HUES64 (cell line): Measurements from ENCODE around the gene NKX1-1.

ENCODE experiments used
- H3K27ac ChIP-seq: 2 replicates; pipeline ENCODE4 v1.7.0; 2013; ENCODE audit warnings: low read depth, low read length, inconsistent platforms
- H3K27me3 ChIP-seq: 2 replicates; pipeline ENCODE4 v1.6.1; 2013; ENCODE audit warnings: mild to moderate bottlenecking, low read length; ENCODE audit not compliant: insufficient read depth
- H3K36me3 ChIP-seq: 2 replicates; pipeline ENCODE4 v1.6.1; 2013; ENCODE audit warnings: mild to moderate bottlenecking, low read length; ENCODE audit not compliant: insufficient read depth
- H3K4me1 ChIP-seq: 2 replicates; pipeline ENCODE4 v1.6.1; 2013; ENCODE audit warnings: mild to moderate bottlenecking, low read length, moderate library complexity; ENCODE audit not compliant: insufficient read depth
- H3K4me3 ChIP-seq: 2 replicates; pipeline ENCODE4 v1.5.1; 2013; ENCODE audit warnings: mild to moderate bottlenecking, low read length, moderate library complexity
- H3K9ac ChIP-seq: 2 replicates; pipeline ENCODE4 v1.6.1; 2013; ENCODE audit warnings: mild to moderate bottlenecking, low read depth, low read length
- H3K9me3 ChIP-seq: 2 replicates; pipeline ENCODE4 v1.6.1; 2013; ENCODE audit warnings: low read depth, low read length; ENCODE audit not compliant: insufficient read depth
- WGBS: fragments of 150-250, 120-280 bp; methylation state at CpG from one replicate; pipeline ENCODE4 v1.1.7; 2013; ENCODE audit warnings: missing lambda C conversion rate; 5-methylcytosine and 5-hydroxymethylcytosine counted together

Gene NKX1-1

DNA sequence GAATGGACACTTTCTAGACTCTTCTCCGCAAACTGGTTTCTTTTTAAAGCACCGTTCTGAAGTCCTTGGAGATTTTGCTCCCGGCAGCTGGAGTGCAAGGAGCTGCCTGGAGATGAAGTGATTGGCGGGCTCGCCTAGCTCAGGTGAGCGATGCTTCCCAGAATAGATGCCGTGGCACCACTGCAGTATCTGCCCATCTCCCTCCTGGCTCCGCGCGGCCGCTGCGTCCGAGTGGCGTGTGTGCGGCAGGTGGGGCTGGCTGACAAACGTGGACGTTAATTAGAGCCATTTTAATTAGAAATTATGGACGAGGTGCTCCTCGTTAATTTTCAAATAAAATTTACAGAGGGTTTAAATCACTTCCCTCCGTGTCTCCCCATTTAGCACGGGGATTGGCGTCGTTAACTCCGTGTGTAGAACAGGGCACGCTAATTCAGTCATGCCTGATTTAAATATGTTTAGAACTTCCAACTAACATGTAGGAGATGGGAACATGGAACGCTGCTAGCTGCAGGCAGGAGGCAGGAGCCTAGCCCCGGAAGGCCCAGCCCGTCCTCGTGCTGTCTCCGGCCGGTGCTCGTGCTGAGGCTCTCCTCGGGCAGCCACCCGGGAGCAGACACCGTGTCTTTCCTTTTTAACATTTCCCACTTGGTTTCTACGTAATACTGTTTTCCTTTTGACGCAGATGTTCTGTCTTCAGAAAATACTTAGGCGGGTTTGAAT is 47.7 kb downstream of the NKX1-1 start:
- H3K9ac ChIP-seq: no peak overlapping the region
- 96% methylated on average over 38 of the region's 38 CpGs for WGBS
- H3K4me1 ChIP-seq: no peaks in the 10 kb centered on the region
- H3K9me3 ChIP-seq: no peaks in the 10 kb centered on the region
- H3K27ac ChIP-seq: no peak overlapping the region
- H3K4me3 ChIP-seq: no peak overlapping the region
- H3K27me3 ChIP-seq: no peaks in the 10 kb centered on the region
- peaks cover 16% of the 10 kb centered on the region; the same call in 1 of the 2 replicates for H3K36me3 ChIP-seq

DNA sequence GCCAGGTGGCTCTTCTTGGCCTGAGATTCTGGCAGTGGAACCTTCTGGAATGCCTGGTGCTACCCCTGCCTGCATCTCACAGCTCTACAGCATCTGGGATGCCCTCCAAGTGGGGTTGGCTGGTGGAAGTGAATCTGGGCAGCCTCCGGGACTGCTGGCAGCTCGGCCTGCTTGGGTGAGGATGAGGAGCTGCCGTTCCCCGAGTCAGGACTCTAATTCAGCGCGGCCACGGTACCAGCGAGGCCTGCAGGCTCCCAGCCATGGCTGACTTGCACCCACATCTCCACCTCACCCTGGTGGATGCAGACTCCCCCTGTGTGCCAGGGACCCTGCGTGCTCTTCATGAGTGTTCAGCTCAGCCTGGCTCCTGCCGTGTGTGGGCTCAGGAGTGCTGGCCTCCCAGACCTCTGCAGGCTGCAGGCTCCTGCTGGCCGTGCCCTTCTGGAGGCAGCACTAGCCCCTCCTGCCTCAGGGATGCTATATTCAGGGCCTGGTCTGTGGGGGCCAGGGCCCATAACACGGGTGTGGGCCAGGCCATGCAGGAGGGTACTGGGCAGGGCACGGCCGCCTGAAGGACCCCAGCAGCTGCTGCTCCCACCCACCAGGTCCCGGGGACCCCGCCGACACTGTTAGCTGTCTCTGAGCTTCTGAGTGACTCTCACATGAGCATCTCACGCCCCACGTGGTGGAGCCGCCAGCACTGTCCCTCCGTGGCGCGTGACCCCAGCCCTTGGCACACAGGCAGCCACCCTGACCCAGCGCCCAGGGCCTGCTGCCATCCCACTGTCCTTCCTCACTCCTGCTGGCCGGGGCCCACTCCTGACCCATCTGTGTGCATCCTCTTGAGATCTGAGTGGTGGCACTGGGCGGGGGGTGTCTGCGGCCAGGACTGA is 48.6 kb downstream of the NKX1-1 start:
- WGBS: 92% methylated on average over 27 of the region's 27 CpGs
- Histone ChIP-seq H3K27ac (no peak overlapping the region), H3K9ac (no peak overlapping the region), H3K9me3 (no peaks in the 10 kb centered on the region), H3K36me3 (peaks cover 21% of the 10 kb centered on the region), H3K4me3 (no peak overlapping the region), H3K4me1 (no peaks in the 10 kb centered on the region), H3K27me3 (no peaks in the 10 kb centered on the region)

DNA sequence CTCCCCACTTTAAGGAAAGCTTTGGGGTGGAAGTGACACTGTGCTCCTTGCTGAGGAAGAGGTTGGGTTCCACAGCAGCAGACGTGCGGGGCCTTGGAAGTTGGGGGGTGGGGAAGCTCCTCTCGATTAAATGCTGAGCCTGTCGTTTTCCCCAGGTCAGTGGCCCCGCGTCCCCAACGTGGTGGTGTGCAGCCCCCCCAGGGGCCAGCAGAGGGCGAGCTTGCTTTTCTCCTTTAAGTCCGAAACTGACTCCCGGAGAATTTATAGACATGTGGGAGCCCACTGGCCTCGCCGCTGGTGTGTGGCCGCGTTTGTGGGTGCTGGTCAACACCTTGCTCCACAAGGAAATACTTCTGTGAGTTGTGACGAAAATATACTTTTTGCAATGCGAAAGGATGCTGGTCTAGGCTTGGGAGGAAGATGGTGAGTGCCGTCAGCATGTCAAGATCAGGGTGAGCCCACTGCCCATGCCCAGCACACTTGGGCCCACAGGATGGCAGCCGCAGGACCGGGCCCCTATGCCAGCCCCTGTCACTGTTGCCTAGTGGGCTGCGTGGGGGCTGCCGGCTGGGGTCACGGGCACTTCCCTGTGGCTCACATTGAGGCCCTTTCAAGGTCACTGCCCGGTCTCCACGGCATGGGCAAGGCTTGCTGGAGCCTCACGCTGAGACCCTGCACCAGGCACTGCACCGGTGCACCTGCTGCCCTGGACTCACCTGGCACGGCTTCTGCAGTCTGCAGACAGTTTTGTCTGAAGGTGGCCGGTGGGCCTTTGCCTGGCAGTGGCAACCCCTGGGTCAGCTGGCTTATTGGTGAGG is 49.9 kb downstream of the NKX1-1 start:
- Histone ChIP-seq H3K27ac (no peak overlapping the region), H3K9me3 (no peaks in the 10 kb centered on the region), H3K9ac (no peak overlapping the region), H3K4me3 (no peak overlapping the region), H3K36me3 (peaks cover 26% of the 10 kb centered on the region), H3K4me1 (no peaks in the 10 kb centered on the region), H3K27me3 (no peaks in the 10 kb centered on the region)
- WGBS: 73% methylated on average over 28 of the region's 28 CpGs

DNA sequence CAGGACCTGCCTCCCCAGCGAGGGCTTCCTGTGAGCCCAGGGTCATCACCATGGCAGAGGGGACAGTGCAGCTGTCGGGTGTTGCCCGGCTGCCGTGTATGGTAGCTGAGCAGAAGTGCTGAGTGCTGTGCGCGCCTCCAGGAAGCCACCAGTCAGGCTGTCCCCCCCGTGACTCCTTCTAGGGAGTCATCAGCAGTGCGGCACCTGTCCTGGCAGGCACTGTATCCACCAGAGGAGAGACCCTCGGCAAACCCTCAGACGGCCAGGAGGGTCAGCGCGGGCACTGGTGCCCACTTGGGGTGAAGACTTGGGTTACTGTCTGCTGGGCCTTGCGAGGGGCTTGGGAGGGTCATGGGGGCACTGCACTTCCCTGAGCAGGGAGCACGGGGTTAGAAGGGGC is 50.9 kb downstream of the NKX1-1 start:
- Histone ChIP-seq H3K27ac (no peak overlapping the region), H3K27me3 (no peaks in the 10 kb centered on the region), H3K4me1 (no peaks in the 10 kb centered on the region), H3K36me3 (peaks cover 27% of the 10 kb centered on the region), H3K4me3 (no peak overlapping the region), H3K9ac (no peak overlapping the region), H3K9me3 (no peaks in the 10 kb centered on the region)
- WGBS: 93% methylated on average over 14 of the region's 14 CpGs

DNA sequence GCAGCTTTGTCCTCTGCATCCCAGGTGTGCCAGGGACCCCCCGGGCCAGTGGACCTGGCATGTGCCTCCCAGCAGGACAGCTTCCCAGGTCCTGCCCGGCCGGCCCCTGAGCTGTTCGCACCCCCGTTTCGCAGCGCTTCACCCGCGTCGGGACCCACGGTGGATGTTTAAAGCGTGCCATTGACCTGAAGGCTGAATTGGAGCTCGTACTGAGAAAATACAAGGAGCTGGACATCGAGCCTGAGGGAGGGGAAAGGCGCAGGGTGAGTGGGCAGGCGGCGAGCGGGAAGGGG is 51.3 kb downstream of the NKX1-1 start:
- Histone ChIP-seq H3K4me1 (no peaks in the 10 kb centered on the region), H3K4me3 (no peak overlapping the region), H3K9ac (no peak overlapping the region), H3K27me3 (no peaks in the 10 kb centered on the region), H3K27ac (no peak overlapping the region), H3K9me3 (no peaks in the 10 kb centered on the region), H3K36me3 (peaks cover 31% of the 10 kb centered on the region)
- WGBS: 95% methylated on average over 18 of the region's 18 CpGs

DNA sequence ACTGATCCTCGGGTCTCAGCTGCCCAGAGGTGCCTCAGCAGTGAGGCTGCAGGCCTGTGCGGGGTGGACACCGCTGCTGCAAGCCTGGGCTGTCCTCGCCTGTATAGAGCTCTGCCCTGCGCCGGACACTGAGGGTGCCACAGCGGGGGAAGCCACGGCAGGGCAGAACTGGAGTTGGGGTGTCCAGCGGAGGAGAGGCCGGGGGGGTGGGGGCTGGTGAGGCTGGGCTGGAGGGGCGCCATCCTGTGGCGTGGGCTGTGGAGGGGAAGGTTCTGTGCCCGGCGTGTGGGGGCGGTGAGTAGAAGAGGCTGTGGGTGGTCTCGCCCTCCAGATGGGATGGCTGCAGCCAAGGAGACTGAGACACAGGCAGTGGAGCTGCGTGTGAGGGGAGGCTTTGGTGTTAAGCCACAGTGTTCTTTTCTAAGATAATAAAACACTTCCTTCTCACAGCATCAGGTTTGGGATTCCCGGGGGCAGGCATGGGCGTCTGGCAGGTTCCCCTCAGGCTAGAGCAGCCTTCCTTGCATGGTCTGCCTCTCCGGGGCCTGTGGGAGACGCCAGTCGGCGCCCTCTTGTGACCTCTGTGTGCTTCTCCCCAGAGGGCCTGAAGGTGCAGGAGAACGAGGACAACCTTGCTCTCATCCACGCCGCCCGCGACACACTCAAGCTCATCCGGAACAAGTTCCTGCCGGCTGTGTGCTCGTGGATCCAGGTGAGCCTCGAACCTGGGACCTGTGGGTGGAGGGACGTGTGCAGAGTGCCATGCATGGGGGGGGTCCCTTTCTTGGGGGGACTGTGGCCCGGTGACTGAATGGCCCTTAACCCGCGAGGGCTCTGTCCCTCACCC is 51.9 kb downstream of the NKX1-1 start:
- Histone ChIP-seq H3K9ac (no peak overlapping the region), H3K27ac (no peak overlapping the region), H3K4me1 (no peaks in the 10 kb centered on the region), H3K9me3 (no peaks in the 10 kb centered on the region), H3K36me3 (peaks cover 35% of the 10 kb centered on the region), H3K27me3 (no peaks in the 10 kb centered on the region), H3K4me3 (no peak overlapping the region)
- WGBS: 93% methylated on average over 35 of the region's 36 CpGs

DNA sequence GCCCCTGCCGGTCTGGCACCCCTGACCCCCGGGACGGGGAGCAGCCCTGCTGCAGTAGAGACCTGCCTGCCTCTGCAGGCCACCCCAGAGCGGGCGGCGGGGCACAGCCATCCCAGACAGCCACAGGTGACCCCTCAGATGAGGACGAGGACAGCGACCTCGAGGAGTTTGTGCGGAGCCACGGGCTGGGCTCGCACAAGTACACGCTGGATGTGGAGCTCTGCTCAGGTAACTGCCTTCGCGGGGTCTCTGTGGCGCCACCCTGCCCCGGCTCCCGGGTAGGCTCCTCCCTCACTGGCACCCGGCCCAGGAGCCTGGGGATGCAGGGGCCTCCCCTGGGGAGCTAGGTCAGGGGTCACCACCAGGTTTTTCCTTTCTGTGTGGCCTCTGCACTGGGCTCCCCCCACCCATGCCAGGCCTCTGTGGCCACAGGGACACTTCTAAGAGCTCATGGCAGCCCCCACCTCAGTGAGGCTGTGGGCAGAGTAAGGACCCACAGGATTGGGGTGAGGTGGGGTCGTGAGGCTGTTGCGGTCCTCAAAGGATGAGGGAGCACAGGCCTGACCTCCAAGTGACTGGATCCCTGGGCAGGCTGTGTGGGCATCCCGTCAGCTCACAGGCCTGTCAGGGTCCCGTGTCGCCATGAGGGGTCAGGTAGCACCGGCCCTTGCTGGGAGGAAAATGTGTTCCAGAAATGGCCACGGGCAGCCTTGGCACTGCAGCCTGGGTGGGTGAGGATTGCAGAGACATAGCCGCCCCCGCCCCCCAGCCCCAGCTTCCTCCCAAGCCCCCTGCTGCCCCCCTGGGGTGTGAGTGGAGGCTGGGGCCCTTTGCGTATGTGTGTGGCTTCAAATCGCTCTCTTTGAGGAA is 52.8 kb downstream of the NKX1-1 start:
- Histone ChIP-seq H3K27ac (no peak overlapping the region), H3K4me1 (no peaks in the 10 kb centered on the region), H3K4me3 (no peak overlapping the region), H3K27me3 (no peaks in the 10 kb centered on the region), H3K9ac (no peak overlapping the region), H3K36me3 (peaks cover 30% of the 10 kb centered on the region), H3K9me3 (no peaks in the 10 kb centered on the region)
- 95% methylated on average over 29 of the region's 30 CpGs for WGBS
